ENCODE results near the gene CITED2.

DNA sequence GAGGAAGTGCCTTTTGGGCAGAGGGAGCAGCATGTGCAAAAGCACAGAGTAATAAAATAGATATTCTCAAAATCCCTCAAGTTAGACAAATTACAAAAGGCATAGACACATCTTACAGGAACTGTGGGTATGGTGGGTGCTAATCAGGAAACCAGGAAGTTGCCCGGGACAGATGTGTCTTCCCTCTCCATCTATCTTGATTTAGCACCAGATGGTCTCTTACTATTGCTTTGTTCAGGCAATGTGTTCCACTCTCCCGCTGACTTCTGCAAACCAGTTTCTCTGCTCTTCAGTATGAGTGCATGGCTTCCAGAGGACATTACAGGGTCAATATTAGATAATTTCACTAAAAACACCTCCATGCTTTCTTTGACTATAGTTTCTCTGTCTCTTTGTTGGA, 13.2 kb downstream of the CITED2 start:
- TF ChIP-seq POLR2A (IDR thresholded peaks at IDR 0.05): no peak
- TF ChIP-seq, protein P1, sequence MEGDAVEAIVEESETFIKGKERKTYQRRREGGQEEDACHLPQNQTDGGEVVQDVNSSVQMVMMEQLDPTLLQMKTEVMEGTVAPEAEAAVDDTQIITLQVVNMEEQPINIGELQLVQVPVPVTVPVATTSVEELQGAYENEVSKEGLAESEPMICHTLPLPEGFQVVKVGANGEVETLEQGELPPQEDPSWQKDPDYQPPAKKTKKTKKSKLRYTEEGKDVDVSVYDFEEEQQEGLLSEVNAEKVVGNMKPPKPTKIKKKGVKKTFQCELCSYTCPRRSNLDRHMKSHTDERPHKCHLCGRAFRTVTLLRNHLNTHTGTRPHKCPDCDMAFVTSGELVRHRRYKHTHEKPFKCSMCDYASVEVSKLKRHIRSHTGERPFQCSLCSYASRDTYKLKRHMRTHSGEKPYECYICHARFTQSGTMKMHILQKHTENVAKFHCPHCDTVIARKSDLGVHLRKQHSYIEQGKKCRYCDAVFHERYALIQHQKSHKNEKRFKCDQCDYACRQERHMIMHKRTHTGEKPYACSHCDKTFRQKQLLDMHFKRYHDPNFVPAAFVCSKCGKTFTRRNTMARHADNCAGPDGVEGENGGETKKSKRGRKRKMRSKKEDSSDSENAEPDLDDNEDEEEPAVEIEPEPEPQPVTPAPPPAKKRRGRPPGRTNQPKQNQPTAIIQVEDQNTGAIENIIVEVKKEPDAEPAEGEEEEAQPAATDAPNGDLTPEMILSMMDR (IDR thresholded peaks at IDR 0.05): no peak

Data from vagina (tissue), 2 donors.